HEK293T (cell line): ENCODE measurements around the gene PTPRG.

ENCODE experiments used
- CTCF ChIA-PET: fragments of 350-600 bp; formaldehyde crosslinking; extraction: SDS; loops from one replicate; lab custom pipeline; 2021; ENCODE audit warnings: antibody characterized with exemption, inconsistent platforms; lab: Yijun Ruan, JAX
- POLR2A ChIA-PET: fragments of 350-600 bp; formaldehyde crosslinking; extraction: SDS; loops from one replicate; lab custom pipeline; 2020; ENCODE audit warnings: antibody characterized with exemption, inconsistent platforms; lab: Yijun Ruan, JAX
- DNase-seq: peaks from one replicate; pipeline ENCODE4 v3.0.0; 2012; ENCODE audit warnings: mixed read lengths; ENCODE audit errors: extremely low spot score
- ARNT ChIP-seq: fragments of 450-650 bp; IDR thresholded peaks from 2 replicates; pipeline ENCODE4 v1.6.1; 2017; ENCODE audit warnings: mild to moderate bottlenecking
- BHLHE40 ChIP-seq: fragments of 450-650 bp; IDR thresholded peaks from 2 replicates; pipeline ENCODE4 v1.6.1; 2016; ENCODE audit warnings: mild to moderate bottlenecking, moderate library complexity, borderline replicate concordance
- CTBP1 ChIP-seq: fragments of 450-650 bp; IDR thresholded peaks from 2 replicates; pipeline ENCODE4 v1.6.1; 2016; ENCODE audit warnings: borderline replicate concordance
- ELF4 ChIP-seq: fragments of 450-650 bp; IDR thresholded peaks from 2 replicates; pipeline ENCODE4 v1.6.1; 2017; ENCODE audit warnings: antibody characterized with exemption
- FOXA1 ChIP-seq: fragments of 450-650 bp; IDR thresholded peaks from 2 replicates; pipeline ENCODE4 v1.6.1; 2016; ENCODE audit warnings: mild to moderate bottlenecking
- FOXK2 ChIP-seq: fragments of 450-650 bp; IDR thresholded peaks from 2 replicates; pipeline ENCODE4 v1.6.1; 2016; ENCODE audit warnings: mild to moderate bottlenecking
- FOXM1 ChIP-seq: fragments of 450-650 bp; IDR thresholded peaks from 2 replicates; pipeline ENCODE4 v1.6.1; 2017; ENCODE audit warnings: mild to moderate bottlenecking, borderline replicate concordance
- HDGF ChIP-seq: fragments of 450-650 bp; IDR thresholded peaks from 2 replicates; pipeline ENCODE4 v1.6.1; 2017; ENCODE audit warnings: antibody characterized with exemption, borderline replicate concordance
- L3MBTL2 ChIP-seq: fragments of 450-650 bp; conservative IDR thresholded peaks from 2 replicates; pipeline ENCODE4 v1.6.1; 2016; ENCODE audit warnings: mild to moderate bottlenecking
- LEF1 ChIP-seq: fragments of 450-650 bp; IDR thresholded peaks from 2 replicates; pipeline ENCODE4 v1.6.1; 2017; ENCODE audit warnings: mild to moderate bottlenecking, borderline replicate concordance
- NFRKB ChIP-seq: fragments of 450-650 bp; IDR thresholded peaks from 2 replicates; pipeline ENCODE4 v1.6.1; 2016; ENCODE audit warnings: mild to moderate bottlenecking, moderate library complexity
- SP1 ChIP-seq: fragments of 450-650 bp; IDR thresholded peaks from 2 replicates; pipeline ENCODE4 v1.6.1; 2017
- SUZ12 ChIP-seq: fragments of 450-650 bp; IDR thresholded peaks from 2 replicates; pipeline ENCODE4 v1.6.1; 2016; ENCODE audit warnings: mild to moderate bottlenecking
- TARDBP ChIP-seq: fragments of 450-650 bp; IDR thresholded peaks from 2 replicates; pipeline ENCODE4 v1.6.1; 2016
- ZNF384 ChIP-seq: fragments of 450-650 bp; IDR thresholded peaks from 2 replicates; pipeline ENCODE4 v1.6.1; 2016
- TF ChIP-seq, protein P1 (sequence below): fragments of 450-650 bp; IDR thresholded peaks from 2 replicates; pipeline ENCODE4 v1.6.1; 2016

Gene PTPRG

DNA sequence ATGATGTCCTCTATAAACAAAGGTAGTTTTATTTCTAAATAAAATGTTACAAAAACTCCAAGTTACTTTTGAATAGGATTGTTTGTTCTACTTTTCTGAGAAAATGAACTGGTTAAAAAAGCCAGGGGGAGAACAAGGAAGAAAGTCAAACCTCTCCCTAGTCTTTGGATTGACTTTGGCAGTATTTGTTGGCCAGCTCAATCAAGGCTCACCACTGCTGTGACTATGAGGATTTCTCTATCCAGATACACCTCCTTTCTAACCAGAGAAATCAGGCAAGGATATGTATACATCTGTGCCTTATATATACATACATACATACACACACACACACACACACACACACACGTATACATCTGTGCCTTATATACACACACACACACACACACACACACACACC lies 704.2 kb downstream of the PTPRG start:
- CTCF ChIA-PET = no interaction called here
- no peak for DNase-seq
- POLR2A ChIA-PET = no interaction called here
- TF ChIP-seq FOXA1 (no peak), LEF1 (no peak), FOXK2 (no peak), NFRKB (no peak), FOXM1 (no peak), ZNF384 (no peak), SP1 (no peak), TARDBP (no peak), L3MBTL2 (no peak), SUZ12 (no peak), BHLHE40 (no peak), ELF4 (no peak), CTBP1 (no peak), HDGF (no peak)
- TF ChIP-seq, protein P1, sequence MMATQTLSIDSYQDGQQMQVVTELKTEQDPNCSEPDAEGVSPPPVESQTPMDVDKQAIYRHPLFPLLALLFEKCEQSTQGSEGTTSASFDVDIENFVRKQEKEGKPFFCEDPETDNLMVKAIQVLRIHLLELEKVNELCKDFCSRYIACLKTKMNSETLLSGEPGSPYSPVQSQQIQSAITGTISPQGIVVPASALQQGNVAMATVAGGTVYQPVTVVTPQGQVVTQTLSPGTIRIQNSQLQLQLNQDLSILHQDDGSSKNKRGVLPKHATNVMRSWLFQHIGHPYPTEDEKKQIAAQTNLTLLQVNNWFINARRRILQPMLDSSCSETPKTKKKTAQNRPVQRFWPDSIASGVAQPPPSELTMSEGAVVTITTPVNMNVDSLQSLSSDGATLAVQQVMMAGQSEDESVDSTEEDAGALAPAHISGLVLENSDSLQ = no peak

DNA sequence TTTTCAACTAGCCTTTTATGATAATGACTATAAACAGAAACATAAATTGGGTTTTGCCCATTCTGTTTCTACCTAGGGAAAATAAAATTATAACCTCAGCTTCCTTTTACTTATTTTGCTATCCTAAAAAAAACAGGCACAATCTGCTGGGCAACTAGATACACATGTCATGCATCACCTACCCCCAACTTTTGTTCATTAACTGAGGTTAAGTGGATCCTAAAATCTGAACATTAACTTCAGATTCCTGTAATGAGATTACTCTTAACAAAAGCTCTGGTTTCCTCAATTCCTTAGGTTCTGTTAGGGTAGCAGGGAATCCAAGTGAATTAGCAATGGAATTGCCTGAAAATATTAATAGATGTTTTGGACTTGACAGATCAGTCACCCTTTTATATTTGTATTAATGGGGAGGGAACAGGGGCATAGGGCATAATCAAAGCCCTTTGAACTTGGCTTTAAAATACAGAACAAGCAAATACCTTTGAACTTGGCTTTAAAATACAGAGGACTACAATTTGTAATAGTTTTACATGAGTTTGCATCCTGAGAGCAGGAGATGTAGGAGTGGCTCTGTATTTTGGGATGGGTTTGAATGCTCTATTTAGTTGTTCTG lies 705.4 kb downstream of the PTPRG start:
- ChIA-PET CTCF (no interaction called here), POLR2A (no interaction called here)
- TF ChIP-seq ELF4 (no peak), FOXM1 (no peak), HDGF (no peak), FOXK2 (no peak), SUZ12 (no peak), TARDBP (no peak), ARNT (no peak), L3MBTL2 (no peak), CTBP1 (no peak), FOXA1 (no peak), BHLHE40 (no peak), SP1 (no peak), NFRKB (no peak), LEF1 (no peak), ZNF384 (no peak)
- TF ChIP-seq, protein P1 = no peak
- DNase-seq = no peak

DNA sequence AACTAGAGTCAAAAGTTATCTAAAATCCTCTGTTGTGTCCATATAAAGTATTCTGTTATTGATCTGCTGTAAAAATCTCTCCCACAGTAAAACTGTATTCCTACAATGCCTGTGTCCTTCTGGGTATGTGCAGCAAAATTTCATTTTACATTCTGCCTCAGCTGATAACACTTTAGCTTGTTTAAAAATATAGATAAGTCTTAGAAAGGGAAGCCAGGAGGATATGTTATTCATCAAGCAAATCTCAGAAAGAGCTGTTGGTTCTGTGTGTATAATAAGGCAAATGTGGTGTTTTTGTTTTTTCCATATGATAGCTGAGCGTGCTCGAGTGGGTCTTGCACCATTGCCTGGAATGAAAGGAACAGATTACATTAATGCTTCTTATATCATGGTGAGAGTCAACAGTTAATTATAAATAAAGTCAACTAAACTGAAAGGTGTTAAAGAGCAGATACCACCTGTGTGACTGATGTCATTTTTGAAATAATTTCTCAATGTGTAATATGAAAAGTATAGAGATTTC lies 715.3 kb downstream of the PTPRG start:
- CTCF ChIA-PET = no interaction called here
- POLR2A ChIA-PET = no interaction called here
- DNase-seq = no peak
- TF ChIP-seq FOXM1 (no peak), NFRKB (no peak), FOXA1 (no peak), SUZ12 (no peak), ARNT (no peak), LEF1 (no peak), HDGF (no peak), FOXK2 (no peak), TARDBP (no peak), SP1 (no peak), ELF4 (no peak), CTBP1 (no peak), ZNF384 (no peak), L3MBTL2 (no peak), BHLHE40 (no peak)
- TF ChIP-seq, protein P1 = no peak

DNA sequence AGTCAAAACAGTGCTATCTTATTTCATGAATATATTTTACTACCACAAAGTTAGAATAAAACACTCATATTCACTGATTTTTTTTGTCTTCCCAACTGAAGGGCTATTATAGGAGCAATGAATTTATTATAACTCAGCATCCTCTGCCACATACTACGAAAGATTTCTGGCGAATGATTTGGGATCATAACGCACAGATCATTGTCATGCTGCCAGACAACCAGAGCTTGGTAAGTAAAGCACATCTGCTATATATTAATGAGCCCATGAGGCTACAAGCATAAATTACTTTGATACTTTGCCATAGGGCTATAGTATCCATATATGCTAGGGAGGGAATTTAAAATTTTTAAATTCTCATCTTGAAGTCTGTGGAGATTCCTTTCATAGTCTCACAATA lies 716.1 kb downstream of the PTPRG start:
- CTCF ChIA-PET = no interaction called here
- no peak for TF ChIP-seq L3MBTL2
- TF ChIP-seq, protein P1 = no peak
- TF ChIP-seq ZNF384 = no peak
- no peak for TF ChIP-seq CTBP1
- no peak for TF ChIP-seq LEF1
- TF ChIP-seq FOXM1 = no peak
- DNase-seq = no peak
- POLR2A ChIA-PET = no interaction called here

DNA sequence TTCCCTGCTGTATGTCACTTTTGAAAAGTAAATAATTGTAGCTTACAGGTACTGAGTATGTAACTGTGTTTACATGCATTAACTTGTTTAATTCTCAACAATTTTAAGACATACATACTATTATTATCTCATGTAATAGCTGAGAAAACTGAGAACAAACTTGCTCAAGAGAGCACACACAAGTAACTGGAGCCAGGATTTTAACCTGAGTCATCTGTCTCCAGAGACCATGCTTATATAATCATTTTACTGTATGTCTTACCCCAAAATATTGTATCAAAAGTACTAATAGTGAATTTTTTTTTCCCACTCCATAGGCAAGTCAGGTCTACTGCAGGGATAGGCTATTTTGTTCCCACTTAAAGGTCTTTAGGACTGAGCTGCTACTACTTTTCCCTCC lies 716.6 kb downstream of the PTPRG start:
- ChIA-PET POLR2A (no interaction called here), CTCF (no interaction called here)
- TF ChIP-seq HDGF = no peak
- no peak for TF ChIP-seq NFRKB
- TF ChIP-seq FOXK2 = no peak
- no peak for TF ChIP-seq TARDBP
- no peak for TF ChIP-seq ZNF384
- no peak for TF ChIP-seq CTBP1
- no peak for TF ChIP-seq FOXA1
- TF ChIP-seq ELF4 = no peak
- TF ChIP-seq FOXM1 = no peak
- no peak for TF ChIP-seq L3MBTL2
- TF ChIP-seq ARNT = no peak
- TF ChIP-seq, protein P1 = no peak
- no peak for DNase-seq
